ENCODE results near the gene CCDC57. TPM values are rescaled to one million over a fixed set of nuclear protein-coding genes. Genes with fewer than 3 reads are reported as not detected.
A peak's percentile ranks its signal among the peaks of the same experiment; 100 is the strongest.

Gene CCDC57
- total RNA-seq, 2 donors from 2014 or later = 11.9 to 17.2 TPM

- intact Hi-C loops (cut with DNase I) = no loop called here
- ATAC-seq (no peak), DNase-seq (peak; percentile 24)
These were observed 155.7 kb downstream of the CCDC57 start for GRCh38 chr17:82056729-82057621.

DNA sequence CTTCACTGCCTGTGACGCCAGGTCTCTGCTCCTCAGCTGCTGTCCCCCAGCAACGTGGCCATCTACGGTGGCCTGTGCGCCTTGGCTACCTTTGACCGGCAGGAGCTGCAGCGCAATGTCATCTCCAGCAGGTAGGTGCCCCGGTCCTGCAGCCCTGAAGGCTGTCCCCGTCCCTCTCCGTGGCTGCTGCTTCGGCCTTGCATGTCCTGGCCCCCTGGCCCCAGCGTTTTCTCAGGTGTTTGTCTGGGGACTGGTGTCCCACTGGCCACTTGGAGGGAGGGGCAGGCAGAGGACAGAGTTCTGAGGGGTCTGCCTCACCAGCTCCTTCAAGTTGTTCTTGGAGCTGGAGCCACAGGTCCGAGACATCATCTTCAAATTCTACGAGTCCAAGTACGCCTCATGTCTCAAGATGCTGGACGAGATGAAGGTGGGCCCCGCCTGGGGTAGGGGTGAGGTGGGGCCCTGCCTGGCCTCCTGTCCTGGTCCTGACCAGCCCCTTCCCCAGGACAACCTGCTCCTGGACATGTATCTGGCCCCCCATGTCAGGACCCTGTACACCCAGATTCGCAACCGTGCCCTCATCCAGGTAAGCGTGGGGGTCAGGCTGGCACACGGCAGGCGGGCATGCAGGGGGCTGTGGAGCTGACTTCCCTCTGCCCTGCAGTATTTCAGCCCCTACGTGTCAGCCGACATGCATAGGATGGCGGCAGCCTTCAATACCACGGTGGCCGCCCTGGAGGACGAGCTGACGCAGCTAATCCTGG is 156.5 kb downstream of the CCDC57 start:
- DNase-seq (peak; percentile 17), ATAC-seq (no peak)
- intact Hi-C loops (cut with DNase I) = no loop called here

DNA sequence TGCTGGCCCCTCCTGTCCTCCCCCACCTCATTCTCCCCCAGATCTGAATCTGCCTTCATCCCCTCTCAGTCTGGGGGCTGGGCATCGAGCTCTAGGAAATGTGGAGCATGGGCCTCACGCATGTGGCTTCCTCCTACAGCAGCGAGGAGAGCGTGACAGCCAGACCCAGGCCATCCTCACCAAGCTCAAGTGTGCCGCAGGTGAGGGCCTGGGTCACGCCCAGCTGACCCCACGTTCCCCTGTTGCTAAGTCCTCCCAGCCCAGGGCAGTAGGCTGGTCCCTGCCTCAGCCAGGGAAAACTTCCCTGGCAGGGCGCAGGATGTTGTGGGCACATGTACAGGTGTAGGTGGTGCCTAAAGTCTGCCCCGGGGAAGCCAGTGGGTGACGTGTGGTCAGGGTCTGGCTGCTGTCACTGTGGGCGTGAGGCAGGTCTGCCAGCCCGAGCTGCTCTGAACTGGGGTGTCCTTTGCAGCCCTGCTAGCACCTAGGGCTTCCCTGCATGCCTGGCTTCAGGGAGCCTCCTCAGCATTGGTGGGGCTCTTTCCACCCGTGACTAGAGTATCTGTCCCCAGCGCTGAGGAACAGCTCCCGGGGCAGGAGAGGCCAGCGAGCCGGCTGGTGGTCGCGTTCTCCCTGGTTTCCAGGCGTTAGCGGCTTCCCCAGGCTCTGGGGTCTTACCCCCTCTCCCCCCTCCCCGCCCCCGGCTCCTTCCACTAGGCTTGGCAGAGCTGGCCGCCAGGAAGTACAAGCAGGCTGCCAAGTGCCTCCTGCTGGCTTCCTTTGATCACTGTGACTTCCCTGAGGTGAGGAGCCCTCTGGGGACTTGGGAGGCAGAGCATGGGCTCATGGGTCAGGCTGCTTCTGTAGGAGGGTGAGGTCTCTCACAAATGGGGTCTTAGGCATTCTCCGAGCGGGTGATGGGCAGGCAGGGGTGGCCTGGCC is 157.3 kb downstream of the CCDC57 start:
- intact Hi-C loops (cut with DNase I) = no loop called here
- DNase-seq (peak; percentile 18), ATAC-seq (no peak)

DNA sequence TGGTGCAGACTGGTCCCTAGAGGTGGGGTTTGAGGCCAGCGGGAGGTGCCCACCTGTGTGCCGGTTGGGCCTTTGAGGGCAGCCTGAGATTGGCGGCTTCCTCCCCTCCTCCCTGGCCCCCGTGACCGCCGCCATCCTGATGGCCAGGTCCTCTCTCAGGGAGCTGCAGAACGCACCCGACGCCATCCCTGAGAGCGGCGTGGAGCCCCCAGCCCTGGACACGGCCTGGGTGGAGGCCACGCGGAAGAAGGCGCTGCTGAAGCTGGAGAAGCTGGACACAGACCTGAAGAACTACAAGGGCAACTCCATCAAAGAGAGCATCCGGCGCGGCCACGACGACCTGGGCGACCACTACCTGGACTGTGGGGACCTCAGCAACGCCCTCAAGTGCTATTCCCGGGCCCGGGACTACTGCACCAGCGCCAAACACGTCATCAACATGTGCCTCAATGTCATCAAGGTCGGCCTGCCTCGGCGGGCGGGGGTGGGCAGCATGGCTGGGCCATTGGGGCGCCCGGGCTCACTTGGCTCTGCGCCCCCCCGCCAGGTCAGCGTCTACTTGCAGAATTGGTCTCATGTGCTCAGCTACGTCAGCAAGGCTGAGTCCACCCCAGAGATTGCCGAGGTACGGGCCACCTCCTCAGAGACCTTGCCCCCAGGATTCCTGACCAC is 158.2 kb downstream of the CCDC57 start:
- ATAC-seq (no peak), DNase-seq (peak; percentile 19)
- intact Hi-C loops (cut with DNase I) = no loop called here

- intact Hi-C loops (cut with DNase I) = no loop called here
- no peak for ATAC-seq
- DNase-seq = no peak
These were observed 158.9 kb downstream of the CCDC57 start for GRCh38 chr17:82053556-82054263.

GRCh38 chr17:82053130-82053529 is 159.5 kb downstream of the CCDC57 start:
- ATAC-seq = no peak
- intact Hi-C loops (cut with DNase I) = no loop called here
- DNase-seq = peak; percentile 13

- ATAC-seq (no peak), DNase-seq (peak; percentile 16)
- intact Hi-C loops (cut with DNase I) = no loop called here
These were observed 160.0 kb downstream of the CCDC57 start for GRCh38 chr17:82052638-82053059.

- intact Hi-C loops (cut with DNase I) = no loop called here
- DNase-seq (peak; percentile 86), ATAC-seq (peak; percentile 63 to 84)
These were observed 160.6 kb downstream of the CCDC57 start, which contains the start of the genes GPS1 and RFNG for GRCh38 chr17:82051776-82052637. GPS1 (plus strand) TSS chr17:82051898; CDS start chr17:82051932, 34 bp downstream. RFNG (minus strand) TSS chr17:82051811; CDS start chr17:82051766, 45 bp downstream.

Small RNA genes within 50 kb of the gene (microRNA-seq; reads per million reads assigned to microRNA genes)
- 0 reads per million in 2 donors for gene MIR6787

Other genes starting within 250 kb of the CCDC57 start
- 10 to 100 TPM; 16.9 to 24.4 TPM for gene ASPSCR1, start 235.2 kb downstream of the CCDC57 start, total RNA-seq
- gene CENPX, start 190.0 kb downstream of the CCDC57 start, total RNA-seq = 10 to 100 TPM; 27.2 to 37.2 TPM
- gene LRRC45, start 189.5 kb downstream of the CCDC57 start, total RNA-seq = 1 to 10 TPM; 3.7 to 7.9 TPM
- 1 to 10 TPM; 3.8 to 4.2 TPM for gene RAC3, start 181.2 kb downstream of the CCDC57 start, total RNA-seq
- gene DCXR, start 175.1 kb downstream of the CCDC57 start, total RNA-seq = 100 to 1,000 TPM; 132 to 161 TPM
- 10 to 100 TPM; 16.4 to 22.4 TPM for gene RFNG, start 161.0 kb downstream of the CCDC57 start, total RNA-seq
- gene GPS1, start 160.9 kb downstream of the CCDC57 start, total RNA-seq = 10 to 100 TPM; 72.2 to 79.3 TPM
- gene DUS1L, start 147.0 kb downstream of the CCDC57 start, total RNA-seq = 10 to 100 TPM; 59.2 to 65.4 TPM
- gene FASN, start 114.6 kb downstream of the CCDC57 start, total RNA-seq = 100 to 1,000 TPM; 220 to 646 TPM
- gene SLC16A3, start 16.2 kb upstream of the CCDC57 start, total RNA-seq = 10 to 100 TPM; 18.4 to 35.7 TPM
- gene CSNK1D, start 60.9 kb upstream of the CCDC57 start, total RNA-seq = 10 to 100 TPM; 63.6 to 88.2 TPM
- 1 to 10 TPM in 1 of 2 donors, under 1 TPM in 1; 0.60 to 1.8 TPM for gene CD7, start 104.8 kb upstream of the CCDC57 start, total RNA-seq
- gene SECTM1, start 120.9 kb upstream of the CCDC57 start, total RNA-seq = 10 to 100 TPM in 1 of 2 donors, 1 to 10 TPM in 1; 6.6 to 12.6 TPM
- not detected for gene TEX19, start 146.4 kb upstream of the CCDC57 start, total RNA-seq
- gene UTS2R, start 158.9 kb upstream of the CCDC57 start, total RNA-seq = 1 to 10 TPM in 1 of 2 donors, under 1 TPM in 1; 0.32 to 1.4 TPM
- gene HEXD, start 205.5 kb upstream of the CCDC57 start, total RNA-seq = 10 to 100 TPM; 14.3 to 16.3 TPM
- gene OGFOD3, start 205.7 kb upstream of the CCDC57 start, total RNA-seq = 10 to 100 TPM; 27.2 to 32.0 TPM
- 10 to 100 TPM; 42.1 to 43.6 TPM for gene CYBC1, start 237.9 kb upstream of the CCDC57 start, total RNA-seq
- 10 to 100 TPM; 63.7 to 65.9 TPM for gene NARF, start 245.9 kb upstream of the CCDC57 start, total RNA-seq